Lower lobe of right lung (tissue), 2 donors: Measurements from ENCODE around the gene MRPL51. TPM values are rescaled to one million over a fixed set of nuclear protein-coding genes. Genes with fewer than 3 reads are reported as not detected.
A peak's percentile ranks its signal among the peaks of the same experiment; 100 is the strongest.

ENCODE experiments used
- ATAC-seq, 2 donors: fragments of 200-7000 bp; cut with Tn5 transposase; one replicate each; pipeline ENCODE4 v1.9.1; 2020 to 2022; ENCODE audit warnings: mild to moderate bottlenecking in 2 of 2, moderate library complexity in 2 of 2
- DNase-seq: peaks from one replicate; pipeline ENCODE4 v3.0.0-alpha.2; 2020
- H3K27ac ChIP-seq: fragments of 200-600 bp; one replicate; pipeline ENCODE4 v1.8.0; 2022
- H3K27me3 ChIP-seq: fragments of 200-600 bp; one replicate; pipeline ENCODE4 v1.8.0; 2022; ENCODE audit warnings: low read depth
- H3K36me3 ChIP-seq: fragments of 200-600 bp; one replicate; pipeline ENCODE4 v1.8.0; 2022; ENCODE audit warnings: mild to moderate bottlenecking
- H3K4me1 ChIP-seq: fragments of 200-600 bp; one replicate; pipeline ENCODE4 v1.8.0; 2022
- H3K4me3 ChIP-seq: fragments of 200-600 bp; one replicate; pipeline ENCODE4 v1.8.0; 2022; ENCODE audit warnings: mild to moderate bottlenecking
- H3K9me3 ChIP-seq: fragments of 200-600 bp; one replicate; pipeline ENCODE4 v1.8.0; 2022
- CTCF ChIP-seq: fragments of 200-600 bp; IDR thresholded peaks from one replicate; pipeline ENCODE4 v1.8.0; 2022; ENCODE audit warnings: antibody characterized with exemption, mild to moderate bottlenecking
- intact Hi-C: fragments of 100-400 bp; cut with DNase I; formaldehyde crosslinking; loops from one replicate; pipeline ENCODE4 v1.11.0; 2022
- long read RNA-seq: library from polyadenylated mRNA; unstranded; transcript quantifications from one replicate; pipeline ENCODE4 v2.0.0, GENCODE V29; 2021
- total RNA-seq: library from RNA; stranded (reverse); fragmentation: NEBNext Ultra II Directional; extraction: Animal tissue kit (Norgen Biotek cat#: 25700); gene quantifications from one replicate; pipeline ENCODE4 v1.2.1, GENCODE V29; 2021
- donor health status: DM: no; HTN: yes; CAD: no; lungs with severe emphysema.

Gene MRPL51
- total RNA-seq, result 121 TPM
- long read RNA-seq, transcript MRPL51-201 (3 exons, 1,234 nt), result major isoform, 40 of 46 reads
- long read RNA-seq, transcript MRPL51-202 (3 exons, 601 nt), result minor isoform, 5 of 46 reads
- long read RNA-seq, partial matches to known transcripts, result 0 of 46 reads
- long read RNA-seq, other reads (novel, unspliced or antisense), result 0 of 46 reads

GRCh38 chr12:6492838-6493496, at the start of gene MRPL51:
Gene MRPL51 (minus strand): TSS chr12:6493262. CDS start chr12:6493136, 126 bp downstream.
- peak within 1 kb of the TSS; percentile 76 for H3K4me3 ChIP-seq
- peak; percentile 98 to 99 for ATAC-seq
- intact Hi-C loops, result no loop called here

GRCh38 chr12:6542209-6543009, 49.3 kb upstream of the MRPL51 start:
- H3K4me3 ChIP-seq, result no peak overlapping the region
- no peak overlapping the region for H3K27ac ChIP-seq
- TF ChIP-seq CTCF, result no peak
- no peak for ATAC-seq
- H3K9me3 ChIP-seq, result no peaks in the 10 kb centered on the region
- peaks cover 79% of the 10 kb centered on the region for H3K36me3 ChIP-seq
- peaks cover 30% of the 10 kb centered on the region for H3K4me1 ChIP-seq
- H3K27me3 ChIP-seq, result no peaks in the 10 kb centered on the region
- DNase-seq, result no peak
- intact Hi-C loops, result no loop called here

More at GRCh38 chr12:6492838-6493496, at the start of gene MRPL51:
- no peaks in the 10 kb centered on the region for H3K9me3 ChIP-seq
- peaks cover 25% of the 10 kb centered on the region for H3K36me3 ChIP-seq
- peak within 1 kb of the TSS; percentile 95 for H3K27ac ChIP-seq
- peak; percentile 98 for DNase-seq
- H3K4me1 ChIP-seq, result peaks cover 27% of the 10 kb centered on the region
- no peak for TF ChIP-seq CTCF
- no peaks in the 10 kb centered on the region for H3K27me3 ChIP-seq

- Histone ChIP-seq H3K9me3 (no peaks in the 10 kb centered on the region), H3K27ac (peak overlapping the region; percentile 82), H3K4me1 (peaks cover 39% of the 10 kb centered on the region), H3K27me3 (no peaks in the 10 kb centered on the region), H3K36me3 (peaks cover 79% of the 10 kb centered on the region), H3K4me3 (no peak overlapping the region)
- TF ChIP-seq CTCF, result no peak
- no peak for ATAC-seq
- intact Hi-C loops, result no loop called here
- DNase-seq, result no peak
These were observed 48.5 kb upstream of the MRPL51 start for GRCh38 chr12:6541371-6542165.

- no peak for TF ChIP-seq CTCF
- intact Hi-C loops, result no loop called here
These were observed 47.3 kb upstream of the MRPL51 start for GRCh38 chr12:6540181-6540877.

More at GRCh38 chr12:6540181-6540877, 47.3 kb upstream of the MRPL51 start:
- H3K4me3 ChIP-seq, result peak overlapping the region; percentile 28
- no peaks in the 10 kb centered on the region for H3K27me3 ChIP-seq
- ATAC-seq (peak; percentile 84 to 85), DNase-seq (peak; percentile 89)
- H3K4me1 ChIP-seq, result peaks cover 51% of the 10 kb centered on the region
- peaks cover 76% of the 10 kb centered on the region for H3K36me3 ChIP-seq
- no peaks in the 10 kb centered on the region for H3K9me3 ChIP-seq
- H3K27ac ChIP-seq, result peak overlapping the region; percentile 82
